Measurements from ENCODE around the gene TMEM134.
"Not testable (repeated sequence)": the region's sequence is repeated elsewhere in the genome, so short reads cannot be mapped to it uniquely, and the experiment has no call there.

Gene TMEM134

GRCh38 chr11:67468759-67469507 lies at the start of gene TMEM134:
TSS of gene TMEM134 (minus strand) at chr11:67469251. CDS start at chr11:67469192, 59 bp downstream.
- peak; percentile 83 for DNase-seq

- no peak for DNase-seq
These were observed 48.9 kb upstream of the TMEM134 start for GRCh38 chr11:67517784-67518552.

- DNase-seq, result no peak
These were observed 47.8 kb upstream of the TMEM134 start for GRCh38 chr11:67516806-67517205.

- DNase-seq, result no peak
These were observed 45.1 kb upstream of the TMEM134 start for GRCh38 chr11:67514116-67514515.

- not testable (repeated sequence) for DNase-seq
These were observed 42.5 kb upstream of the TMEM134 start for GRCh38 chr11:67511558-67511957.

GRCh38 chr11:67510023-67510345 lies 40.9 kb upstream of the TMEM134 start:
- DNase-seq, result no peak

GRCh38 chr11:67508486-67509121 lies 39.6 kb upstream of the TMEM134 start:
- peak; percentile 90 for DNase-seq

GRCh38 chr11:67507864-67508485 lies 38.9 kb upstream of the TMEM134 start, which contains the start of gene CDK2AP2:
TSS of gene CDK2AP2 (minus strand) at chr11:67508162. CDS start at chr11:67508082, 80 bp downstream.
- DNase-seq, result peak; percentile 99

- DNase-seq, result no peak
These were observed 38.3 kb upstream of the TMEM134 start for GRCh38 chr11:67507242-67507863.

GRCh38 chr11:67506426-67507051 lies 37.5 kb upstream of the TMEM134 start:
- DNase-seq, result no peak

- peak; percentile 89 for DNase-seq
These were observed 36.8 kb upstream of the TMEM134 start for GRCh38 chr11:67505605-67506396.

GRCh38 chr11:67504950-67505581 lies 36.0 kb upstream of the TMEM134 start, which contains the start of gene PITPNM1:
TSS of gene PITPNM1 (minus strand) at chr11:67505363. CDS start at chr11:67504180, 1,183 bp downstream.
- DNase-seq, result no peak

- DNase-seq, result no peak
These were observed 35.2 kb upstream of the TMEM134 start for GRCh38 chr11:67504005-67504949.

GRCh38 chr11:67503119-67504004 lies 34.3 kb upstream of the TMEM134 start:
- DNase-seq, result no peak

- no peak for DNase-seq
These were observed 33.4 kb upstream of the TMEM134 start for GRCh38 chr11:67502328-67502979.

GRCh38 chr11:67501854-67502253 lies 32.8 kb upstream of the TMEM134 start:
- no peak for DNase-seq

GRCh38 chr11:67500831-67501715 lies 32.0 kb upstream of the TMEM134 start:
- no peak for DNase-seq

Data from DMS153 (cell line).